Measurements from ENCODE around the gene LMF1.

LMF1 gene

DNA sequence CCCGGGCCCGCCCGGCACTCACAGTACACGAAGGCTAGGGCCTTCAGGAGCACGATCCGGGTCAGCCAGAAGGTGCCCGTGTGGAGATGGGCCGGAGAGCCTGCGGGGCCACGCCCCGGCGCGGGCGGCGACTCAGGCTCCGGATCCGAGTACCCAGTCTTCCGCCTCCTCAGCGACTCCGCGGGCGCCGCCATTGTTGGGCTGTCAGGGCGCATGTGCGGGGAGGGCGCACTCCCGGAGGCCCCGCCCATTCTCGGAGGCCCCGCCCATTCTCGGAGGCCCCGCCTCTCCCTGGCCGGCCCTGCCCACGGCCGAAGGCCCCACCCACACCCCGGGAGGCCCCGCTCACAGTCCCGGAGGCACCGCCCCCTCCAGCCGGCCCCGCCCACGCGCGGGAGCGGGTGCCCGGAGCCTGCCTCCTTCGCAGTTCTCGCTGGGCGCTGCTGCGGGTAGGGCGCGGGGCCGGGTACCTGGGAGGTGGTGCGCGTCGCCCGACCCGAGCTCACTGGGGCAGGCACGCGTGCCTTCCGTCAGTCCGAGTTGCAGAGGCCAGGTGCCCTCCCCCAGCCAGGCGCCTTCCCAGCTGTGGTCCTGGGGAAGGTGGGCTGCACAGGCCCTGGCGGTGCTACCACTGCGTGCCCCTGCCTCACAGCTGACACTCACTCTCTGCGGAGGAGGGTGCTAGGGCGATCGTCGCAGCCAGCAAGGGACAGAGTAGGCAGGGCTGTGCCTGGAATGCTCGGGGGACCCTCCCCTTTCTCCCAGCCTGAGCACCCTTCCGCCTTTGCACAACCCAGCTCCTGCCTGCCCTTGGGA is at the start of gene LMF1:
Gene LMF1, minus strand, starts transcription at position 219 of the 816 bp plus-strand sequence. Its CDS starts 4 bp downstream, at position 215.
- DNase-seq, result peak; percentile 91

GRCh38 chr16:1020091-1020399 is 49.3 kb upstream of the LMF1 start:
- DNase-seq, result no peak

DNA sequence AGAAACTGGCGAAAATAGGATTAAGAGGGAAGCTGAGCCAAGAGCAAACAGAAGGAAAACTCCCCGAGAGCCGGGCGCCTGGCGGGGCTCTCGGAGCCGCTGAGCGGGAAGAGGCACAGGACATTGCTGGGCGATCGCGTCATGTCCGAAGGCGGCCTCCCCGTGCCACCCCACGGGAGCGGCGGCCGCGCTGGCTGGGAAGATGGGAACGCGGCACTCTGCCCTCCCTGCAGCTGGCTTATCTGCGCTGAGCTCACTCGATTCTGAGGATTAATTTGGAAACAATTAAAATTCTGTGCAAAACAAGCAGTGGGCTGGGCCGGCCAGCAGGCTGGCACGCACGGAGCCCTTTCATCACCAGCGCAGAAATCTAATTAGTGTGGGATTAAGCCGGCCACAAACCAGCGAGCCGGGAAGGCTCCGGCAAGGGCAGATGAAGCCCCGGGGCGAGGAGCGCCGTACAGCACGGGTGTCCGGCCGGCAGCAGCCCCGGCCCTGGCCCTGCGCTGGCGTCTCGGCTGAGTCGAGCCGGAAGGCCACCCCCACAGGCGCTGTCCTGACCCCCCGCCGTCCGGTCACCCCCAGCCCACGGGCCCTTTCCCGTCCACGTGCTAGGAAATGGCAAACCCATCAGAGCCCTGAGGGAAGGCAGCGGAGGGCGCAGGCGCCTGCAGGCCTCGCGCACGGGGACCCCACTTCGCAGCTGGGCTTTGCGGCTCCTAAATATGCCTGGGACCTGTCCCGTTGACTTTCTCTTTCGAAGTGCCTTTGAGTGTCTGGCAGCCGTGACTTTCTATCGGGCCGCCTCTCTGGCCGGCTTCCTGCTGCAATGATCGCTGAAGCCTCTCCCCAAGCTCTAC is 48.7 kb upstream of the LMF1 start:
- no peak for DNase-seq

DNA sequence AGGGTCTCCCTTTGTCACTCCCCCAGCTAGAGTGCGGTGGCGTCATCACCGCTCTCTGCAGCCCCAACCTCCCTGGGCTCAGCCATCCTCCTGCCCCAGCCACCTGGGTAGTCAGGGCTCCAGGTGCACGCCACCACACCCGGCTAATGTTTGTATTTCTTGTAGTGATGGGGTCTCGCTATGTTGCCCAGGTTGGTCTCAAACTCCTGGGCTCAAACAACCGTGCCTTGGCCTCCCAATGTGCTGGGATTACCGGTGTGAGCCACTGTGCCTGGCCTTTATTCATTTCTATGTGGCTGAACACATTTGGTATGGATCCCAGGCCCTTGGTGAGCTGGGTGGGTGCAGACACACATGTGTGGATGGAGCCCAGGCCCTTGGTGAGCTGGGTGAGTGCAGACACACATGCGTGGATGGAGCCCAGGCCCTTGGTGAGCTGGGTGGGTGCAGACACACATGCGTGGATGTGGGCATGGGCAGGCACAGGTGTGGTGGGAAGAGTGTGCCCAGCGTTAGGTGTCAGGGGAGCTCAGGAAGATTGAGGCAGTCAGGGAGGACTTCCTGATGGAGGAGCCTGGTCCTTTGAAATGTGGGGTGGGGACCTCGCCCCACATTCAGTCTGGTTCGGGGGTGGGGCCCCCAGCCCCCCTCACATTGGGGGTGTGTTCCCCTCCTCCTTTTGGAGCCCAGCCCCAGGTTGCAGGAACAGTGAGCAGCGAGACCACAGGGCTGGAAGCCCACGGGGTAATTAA is 47.8 kb upstream of the LMF1 start:
- DNase-seq, result no peak

GRCh38 chr16:1014771-1015495 is 44.1 kb upstream of the LMF1 start:
- DNase-seq, result no peak

GRCh38 chr16:1014221-1014620 is 43.4 kb upstream of the LMF1 start:
- DNase-seq, result no peak

DNA sequence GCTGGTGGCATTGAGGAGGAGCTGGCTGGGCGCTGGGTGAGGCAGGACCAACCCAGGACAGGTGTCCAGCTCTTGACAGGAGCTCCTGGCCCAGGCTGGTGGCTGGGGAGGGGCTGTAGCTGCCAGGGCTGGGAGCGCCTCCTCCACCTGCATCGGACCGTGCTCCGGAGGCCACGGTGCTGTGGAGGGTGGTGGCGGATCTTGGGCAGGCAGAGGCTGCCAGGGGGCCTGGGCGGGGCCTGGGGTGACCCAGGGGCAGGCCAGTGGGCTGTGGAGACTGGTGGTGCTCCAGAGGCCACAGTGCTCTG is 42.8 kb upstream of the LMF1 start:
- no peak for DNase-seq

DNA sequence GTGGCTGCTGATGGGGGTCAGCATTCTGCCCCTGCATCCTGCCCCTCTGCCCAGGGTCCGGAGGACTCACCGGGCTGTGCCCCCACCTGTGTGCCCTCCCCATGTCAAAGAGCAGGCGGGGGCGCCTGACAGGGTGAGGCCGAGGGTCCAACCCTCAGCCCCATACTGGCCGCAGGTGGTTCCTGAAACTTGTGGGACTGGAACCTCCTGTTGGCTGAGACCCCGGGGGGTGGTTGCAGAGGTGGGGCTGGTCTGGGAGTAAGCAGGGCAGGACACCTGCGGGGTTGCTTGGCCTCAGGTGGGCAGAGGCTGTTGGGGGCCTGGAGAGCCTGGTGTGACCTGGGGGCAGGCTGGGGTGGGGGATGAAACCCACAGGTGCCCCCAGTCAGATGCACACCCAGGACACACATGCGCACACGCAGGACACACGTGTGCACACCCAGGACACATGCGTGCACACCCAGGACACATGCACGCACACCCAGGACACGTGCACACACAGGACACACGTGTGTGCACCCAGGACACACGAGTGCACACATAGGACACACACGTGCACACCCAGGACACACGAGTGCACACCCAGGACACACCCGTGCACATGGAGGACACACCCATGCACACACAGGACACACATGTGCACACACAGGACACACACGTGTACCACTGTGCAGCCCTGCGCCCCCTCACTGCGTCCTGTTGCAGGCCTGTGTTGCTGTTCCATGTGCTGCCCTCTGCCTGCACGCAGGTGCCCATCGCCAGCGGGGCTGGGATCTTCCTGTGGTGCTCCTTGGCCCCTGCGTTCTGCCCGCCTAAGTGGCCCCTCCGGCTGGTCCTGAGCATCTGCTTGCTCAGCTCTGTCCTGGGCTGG is 42.2 kb upstream of the LMF1 start:
- no peak for DNase-seq

GRCh38 chr16:1012135-1012534 is 41.4 kb upstream of the LMF1 start:
- DNase-seq, result no peak

- DNase-seq, result no peak
Measured at GRCh38 chr16:1011316-1012082, 40.7 kb upstream of the LMF1 start.

- no peak for DNase-seq
Measured at GRCh38 chr16:1010815-1011214, 40.0 kb upstream of the LMF1 start.

DNA sequence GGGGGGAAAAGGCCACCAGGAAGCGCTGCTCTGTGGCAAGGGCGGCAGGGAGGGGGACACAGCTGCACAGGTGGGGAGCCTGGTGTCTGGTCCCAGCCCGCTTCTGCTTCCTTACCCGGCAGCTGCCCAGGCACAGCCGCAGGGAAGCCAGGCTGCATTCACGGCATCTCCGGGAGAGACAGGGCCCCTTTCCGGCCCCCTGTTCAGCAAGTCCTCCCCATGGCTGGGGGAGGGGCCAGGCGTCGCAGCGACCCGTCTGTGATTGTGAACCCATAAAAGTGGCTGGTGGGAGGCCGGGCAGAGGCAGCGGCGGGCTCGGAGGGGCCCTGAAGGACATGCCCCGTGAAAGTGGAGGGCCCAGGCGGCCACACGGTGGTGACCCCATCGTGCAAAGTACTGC is 39.5 kb upstream of the LMF1 start:
- no peak for DNase-seq

DNA sequence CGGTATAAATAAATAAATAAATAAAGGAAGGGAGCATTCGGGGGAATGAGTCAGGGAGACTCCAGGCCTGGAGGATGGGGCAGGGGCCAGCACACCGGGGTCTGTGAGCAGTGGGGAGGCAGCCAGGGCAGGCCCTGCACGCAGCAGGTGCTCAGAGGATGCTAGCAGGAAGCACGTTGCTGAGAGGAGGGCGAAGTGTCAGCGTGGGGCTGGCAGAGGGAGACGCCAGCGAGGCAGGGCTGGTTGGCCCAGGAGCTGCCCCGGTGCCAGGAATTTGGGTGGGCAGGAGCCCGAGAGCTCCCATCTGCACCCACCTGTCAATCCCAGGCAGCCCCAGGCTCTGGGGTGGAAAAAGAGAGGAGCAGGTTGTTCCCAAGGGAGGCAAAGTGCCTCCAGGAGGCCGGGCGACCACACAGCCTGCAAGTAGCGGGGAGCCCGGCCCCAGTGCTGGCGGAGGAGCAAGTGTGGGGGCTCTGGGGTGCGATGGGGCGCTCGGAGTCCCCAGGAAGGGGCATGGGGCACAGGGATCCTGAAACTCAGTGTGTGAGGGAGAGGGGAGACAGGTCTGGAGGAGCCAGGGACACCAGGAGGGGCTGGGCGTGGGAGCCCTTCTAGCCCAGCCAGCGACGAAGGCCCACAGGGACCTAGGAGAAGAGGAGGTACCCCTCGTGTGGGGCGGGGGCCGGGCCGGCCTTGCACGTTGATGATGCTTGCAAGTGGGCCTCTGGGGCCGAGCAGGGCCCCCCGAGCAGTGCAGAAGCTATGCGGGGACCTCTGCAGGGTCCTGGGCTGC is 38.8 kb upstream of the LMF1 start:
- DNase-seq, result no peak

DNA sequence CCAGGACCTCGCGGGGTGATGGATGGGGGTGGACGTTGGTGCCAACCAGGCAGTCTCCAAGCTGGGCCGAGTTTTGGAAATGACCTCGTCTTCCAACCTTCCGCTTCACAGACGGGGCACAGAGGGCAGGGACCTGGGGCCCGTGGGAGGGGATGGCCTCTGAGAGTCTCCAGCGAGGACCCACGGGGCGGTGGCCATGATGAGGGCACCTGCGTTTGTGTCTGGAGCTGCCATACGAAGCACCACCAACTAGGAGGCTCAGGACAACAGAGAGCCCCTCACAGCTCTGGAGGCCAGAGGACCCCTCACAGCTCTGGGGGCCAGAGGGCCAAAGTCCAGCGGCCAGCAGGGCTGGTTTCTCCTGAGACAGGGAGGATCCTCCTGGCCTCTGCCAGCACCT is 37.3 kb upstream of the LMF1 start:
- DNase-seq, result no peak

- DNase-seq, result no peak
Measured at GRCh38 chr16:1007284-1007850, 36.6 kb upstream of the LMF1 start.

GRCh38 chr16:1006781-1007180 is 36.0 kb upstream of the LMF1 start:
- DNase-seq, result no peak

- DNase-seq, result no peak
Measured at GRCh38 chr16:1005286-1005685, 34.5 kb upstream of the LMF1 start.

DNA sequence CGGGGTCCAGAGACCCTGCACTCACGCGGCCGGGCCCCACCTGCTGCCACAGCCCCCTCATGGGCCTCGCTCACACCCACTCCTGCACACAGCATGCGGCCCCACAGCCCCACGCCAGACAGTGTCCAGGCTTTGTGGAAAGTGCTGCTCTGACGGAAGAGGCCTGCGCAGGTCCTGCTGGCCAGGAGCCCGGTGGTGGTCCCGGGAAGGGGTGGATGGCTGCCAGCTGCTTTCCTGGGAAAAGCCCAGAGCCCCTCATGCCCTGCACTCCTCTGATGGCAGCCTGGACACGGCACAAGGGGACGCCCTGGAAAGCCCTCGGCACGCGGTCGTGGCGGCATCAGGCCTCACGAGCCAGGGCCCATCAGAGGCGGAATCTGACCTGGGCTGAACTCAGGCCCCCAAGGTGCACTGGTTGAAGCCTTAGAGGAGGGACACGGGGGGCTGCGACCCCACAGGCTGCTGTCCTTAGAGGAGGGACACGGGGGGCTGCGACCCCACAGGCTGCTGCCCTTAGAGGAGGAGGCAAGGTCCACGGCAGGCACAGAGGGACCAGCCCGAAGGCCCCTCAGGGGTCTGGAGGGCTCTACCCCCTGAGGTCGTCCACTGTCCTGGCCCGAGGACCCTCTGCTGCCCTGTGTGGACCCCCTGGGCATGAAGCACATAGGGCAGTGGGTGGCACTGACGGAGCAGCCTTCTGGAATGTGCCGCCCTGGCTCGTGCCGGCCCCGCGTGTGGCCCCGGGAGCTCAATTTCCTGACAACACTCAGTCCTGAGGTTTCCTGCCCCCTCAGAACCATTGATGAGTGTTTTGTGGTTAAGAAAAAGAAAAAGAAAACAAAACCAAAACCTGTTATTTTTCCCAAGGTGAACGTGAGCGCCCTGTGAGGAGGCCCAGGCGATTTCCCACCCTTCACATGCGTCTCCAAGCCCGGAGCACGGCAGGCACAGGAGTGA is 32.9 kb upstream of the LMF1 start:
- peak; percentile 36 to 46 for DNase-seq
